OCI-LY3 (cell line): ENCODE data around the gene RNF121.

ENCODE experiments used
- CTCF ChIP-seq: fragments of 200-600, 300-600 bp; sonication (generic); IDR thresholded peaks from 2 replicates; pipeline ENCODE4 v1.5.1; 2014; ENCODE audit warnings: antibody characterized with exemption, low read length, low read depth
- EZH2phosphoT487 ChIP-seq: fragments of 200-600 bp; shearing (Covaris generic); IDR thresholded peaks from 2 replicates; pipeline ENCODE4 v1.6.1; 2018; ENCODE audit warnings: antibody characterized with exemption, mixed run types, low read depth

GRCh38 chr11:71962428-71963038 is 33.7 kb downstream of the RNF121 start:
- TF ChIP-seq CTCF: no peak
- TF ChIP-seq EZH2phosphoT487: no peak
